Keratinocyte (primary cell): ENCODE measurements around the gene ZNF789. TPM values are rescaled to one million over a fixed set of nuclear protein-coding genes. Genes with fewer than 3 reads are reported as not detected.
"Not testable (repeated sequence)": the region's sequence is repeated elsewhere in the genome, so short reads cannot be mapped to it uniquely, and the experiment has no call there.

Experiments used
- DNase-seq: peaks from one replicate; pipeline ENCODE4 v3.0.0-alpha.2; 2011; ENCODE audit warnings: low read depth, missing footprints, low spot score
- FAIRE-seq: peaks from 2 replicates; lab custom pipeline; 2011; peaks lifted over from hg19 to GRCh38; lab: Jason Lieb, UNC
- H2AFZ ChIP-seq: 2 replicates; pipeline ENCODE4 v1.6.0; 2012; ENCODE audit warnings: low read length, control low read depth, inconsistent platforms; ENCODE audit not compliant: control insufficient read depth
- H3K27ac ChIP-seq: 2 replicates; pipeline ENCODE4 v1.5.1; 2011; ENCODE audit warnings: low read length; ENCODE audit not compliant: control insufficient read depth, insufficient read depth
- H3K27me3 ChIP-seq: 3 replicates; pipeline ENCODE4 v1.6.0; 2011; ENCODE audit warnings: low read length; ENCODE audit not compliant: control insufficient read depth, insufficient read depth; ENCODE audit errors: extremely low read depth
- H3K36me3 ChIP-seq, 2 experiments: 2 replicates in 1 of 2; 3 replicates in 1 of 2; pipeline ENCODE4 v1.5.1; 2011; ENCODE audit warnings: low read length in 2 of 2, mild to moderate bottlenecking in 1 of 2; ENCODE audit not compliant: control insufficient read depth in 2 of 2, insufficient read depth in 2 of 2; ENCODE audit errors: extremely low read depth in 1 of 2
- H3K4me1 ChIP-seq: 3 replicates; pipeline ENCODE4 v1.5.1; 2011; ENCODE audit warnings: low read length; ENCODE audit not compliant: control insufficient read depth, insufficient read depth; ENCODE audit errors: extremely low read depth
- H3K4me2 ChIP-seq: 3 replicates; pipeline ENCODE4 v1.6.0; 2011; ENCODE audit warnings: low read depth, low read length; ENCODE audit not compliant: control insufficient read depth, insufficient read depth; ENCODE audit errors: extremely low read depth
- H3K4me3 ChIP-seq, 3 experiments: fragments of 200-600 bp in 1 of 3; sonication (generic) in 1 of 3; 2 replicates in 2 of 3; 3 replicates in 1 of 3; pipeline ENCODE4 v1.5.1; 2011 to 2016; ENCODE audit warnings: low read length in 3 of 3, mild to moderate bottlenecking in 3 of 3, control low read depth in 2 of 3, inconsistent platforms in 1 of 3, low read depth in 1 of 3, mixed read lengths in 1 of 3, mixed run types in 1 of 3, moderate library complexity in 1 of 3; ENCODE audit not compliant: control insufficient read depth in 2 of 3, insufficient read depth in 2 of 3; ENCODE audit errors: extremely low read depth in 1 of 3
- H3K79me2 ChIP-seq: 2 replicates; pipeline ENCODE4 v1.6.0; 2012; ENCODE audit warnings: low read length; ENCODE audit not compliant: control insufficient read depth, insufficient read depth
- H3K9ac ChIP-seq: 3 replicates; pipeline ENCODE4 v1.6.0; 2011; ENCODE audit warnings: low read length; ENCODE audit not compliant: control insufficient read depth, insufficient read depth; ENCODE audit errors: extremely low read depth
- H3K9me1 ChIP-seq: 3 replicates; pipeline ENCODE4 v1.6.0; 2011; ENCODE audit warnings: low read length; ENCODE audit not compliant: control insufficient read depth, insufficient read depth; ENCODE audit errors: extremely low read depth
- H3K9me3 ChIP-seq: 2 replicates; pipeline ENCODE4 v1.5.1; 2012; ENCODE audit warnings: low read depth, low read length; ENCODE audit not compliant: control insufficient read depth
- H4K20me1 ChIP-seq: 3 replicates; pipeline ENCODE4 v1.6.0; 2011; ENCODE audit warnings: low read length; ENCODE audit not compliant: control insufficient read depth, insufficient read depth; ENCODE audit errors: extremely low read depth
- EZH2 ChIP-seq: IDR thresholded peaks from one replicate; pipeline ENCODE4 v1.6.1; 2012; ENCODE audit warnings: inconsistent platforms, mild to moderate bottlenecking, low read length, moderate library complexity
- dilution Hi-C: fragments of 300-500 bp; cut with MboI; formaldehyde crosslinking; loops from one replicate; pipeline ENCODE4 v1.7.0; 2020; ENCODE audit warnings: low sequenced_read_pairs; ENCODE audit not compliant: extremely low pct_ligation_motif_present
- polyA plus RNA-seq, 5 experiments: library from polyadenylated mRNA; depleted of rRNA in 3 of 5; stranded (reverse) in 3 of 5; stranded (forward) in 1 of 5; unstranded in 1 of 5; fragments of >200 nt; gene quantifications; 1 replicate in 1 of 5; 2 replicates in 3 of 5; 3 replicates in 1 of 5; pipeline versions ENCODE4 v1.2.1 to v1.2.3, GENCODE V29; 2011 to 2012; ENCODE audit warnings: missing spikeins in 2 of 5, low read depth in 1 of 5, low replicate concordance in 1 of 5
- TF ChIP-seq, protein P1 (sequence below), 3 experiments: IDR thresholded peaks in 1 of 3; conservative IDR thresholded peaks in 1 of 3; optimal IDR thresholded peaks in 1 of 3; 2 replicates in 2 of 3; 3 replicates in 1 of 3; pipeline versions ENCODE3 to v1.5.1; 2011; ENCODE audit warnings: low read length in 3 of 3, mild to moderate bottlenecking in 3 of 3, moderate library complexity in 2 of 3, control low read depth in 1 of 3, inconsistent platforms in 1 of 3; ENCODE audit not compliant: insufficient read depth in 2 of 3; ENCODE audit errors: extremely low read depth in 1 of 3

ZNF789 gene
- polyA plus RNA-seq, 1 donor (not counting 4 experiments of a cell fraction or from before 2014, with no cell fraction given), result 17.5 TPM

- FAIRE-seq (no peak), DNase-seq (no peak)
- no peak for TF ChIP-seq EZH2
- TF ChIP-seq, protein P1, sequence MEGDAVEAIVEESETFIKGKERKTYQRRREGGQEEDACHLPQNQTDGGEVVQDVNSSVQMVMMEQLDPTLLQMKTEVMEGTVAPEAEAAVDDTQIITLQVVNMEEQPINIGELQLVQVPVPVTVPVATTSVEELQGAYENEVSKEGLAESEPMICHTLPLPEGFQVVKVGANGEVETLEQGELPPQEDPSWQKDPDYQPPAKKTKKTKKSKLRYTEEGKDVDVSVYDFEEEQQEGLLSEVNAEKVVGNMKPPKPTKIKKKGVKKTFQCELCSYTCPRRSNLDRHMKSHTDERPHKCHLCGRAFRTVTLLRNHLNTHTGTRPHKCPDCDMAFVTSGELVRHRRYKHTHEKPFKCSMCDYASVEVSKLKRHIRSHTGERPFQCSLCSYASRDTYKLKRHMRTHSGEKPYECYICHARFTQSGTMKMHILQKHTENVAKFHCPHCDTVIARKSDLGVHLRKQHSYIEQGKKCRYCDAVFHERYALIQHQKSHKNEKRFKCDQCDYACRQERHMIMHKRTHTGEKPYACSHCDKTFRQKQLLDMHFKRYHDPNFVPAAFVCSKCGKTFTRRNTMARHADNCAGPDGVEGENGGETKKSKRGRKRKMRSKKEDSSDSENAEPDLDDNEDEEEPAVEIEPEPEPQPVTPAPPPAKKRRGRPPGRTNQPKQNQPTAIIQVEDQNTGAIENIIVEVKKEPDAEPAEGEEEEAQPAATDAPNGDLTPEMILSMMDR (optimal IDR thresholded peaks at IDR 0.05 in 1 of 3, IDR thresholded peaks at IDR 0.05 in 1 of 3, conservative IDR thresholded peaks at IDR 0.05 in 1 of 3; ENCODE audit: extremely low read depth in 1 of 3, insufficient read depth in 2 of 3, low read length in 3 of 3), result no peak
- H2AFZ ChIP-seq, result no peak overlapping the region
- no peaks in the 10 kb centered on the region for H3K9me1 ChIP-seq
- H3K27me3 ChIP-seq, result no peaks in the 10 kb centered on the region
- H4K20me1 ChIP-seq, result no peaks in the 10 kb centered on the region
- H3K27ac ChIP-seq, result no peak overlapping the region
- no peaks in the 10 kb centered on the region for H3K4me1 ChIP-seq
- H3K4me2 ChIP-seq, result no peak overlapping the region
- no peak overlapping the region for H3K9ac ChIP-seq
- H3K4me3 ChIP-seq, result no peak overlapping the region
- H3K9me3 ChIP-seq, result no peaks in the 10 kb centered on the region
- peaks cover 19 to 29% of the 10 kb centered on the region in 2 experiments for H3K36me3 ChIP-seq
- H3K79me2 ChIP-seq, result no peaks in the 10 kb centered on the region
- dilution Hi-C loops, result no loop called here
Measured at GRCh38 chr7:99428972-99429566, 43.6 kb upstream of the ZNF789 start.

DNA sequence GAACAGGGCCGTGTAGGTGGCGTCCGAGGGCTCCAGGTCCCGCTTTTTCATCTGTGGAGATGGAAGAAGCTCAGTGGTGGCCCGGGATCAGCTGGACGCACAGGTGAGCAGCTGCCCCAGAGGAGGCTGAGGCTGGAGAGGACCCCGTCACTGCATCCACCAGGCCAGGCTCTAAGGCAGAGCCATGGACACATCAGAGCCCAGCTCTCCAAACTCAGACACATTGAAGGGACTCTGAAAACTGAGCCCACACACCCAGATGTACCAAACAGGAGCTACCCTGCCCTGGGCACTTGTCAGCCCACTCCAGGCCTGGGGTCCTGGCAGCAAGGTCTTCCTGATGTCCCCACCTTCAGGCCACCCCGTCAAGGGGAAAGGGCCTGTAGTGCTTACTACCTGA is 42.9 kb upstream of the ZNF789 start:
- H3K27me3 ChIP-seq, result no peaks in the 10 kb centered on the region
- H3K9me1 ChIP-seq, result no peaks in the 10 kb centered on the region
- no peaks in the 10 kb centered on the region for H3K9me3 ChIP-seq
- FAIRE-seq (no peak), DNase-seq (no peak)
- no peaks in the 10 kb centered on the region for H3K79me2 ChIP-seq
- peaks cover 17 to 23% of the 10 kb centered on the region in 2 experiments for H3K36me3 ChIP-seq
- H3K4me3 ChIP-seq, result no peak overlapping the region
- no peak overlapping the region for H3K4me2 ChIP-seq
- H4K20me1 ChIP-seq, result no peaks in the 10 kb centered on the region
- H3K27ac ChIP-seq, result no peak overlapping the region
- H2AFZ ChIP-seq, result no peak overlapping the region
- no peaks in the 10 kb centered on the region for H3K4me1 ChIP-seq
- dilution Hi-C loops, result no loop called here
- no peak overlapping the region for H3K9ac ChIP-seq
- no peak for TF ChIP-seq EZH2
- TF ChIP-seq, protein P1 (optimal IDR thresholded peaks at IDR 0.05 in 1 of 3, IDR thresholded peaks at IDR 0.05 in 1 of 3, conservative IDR thresholded peaks at IDR 0.05 in 1 of 3; ENCODE audit: extremely low read depth in 1 of 3, insufficient read depth in 2 of 3, low read length in 3 of 3), result no peak

DNA sequence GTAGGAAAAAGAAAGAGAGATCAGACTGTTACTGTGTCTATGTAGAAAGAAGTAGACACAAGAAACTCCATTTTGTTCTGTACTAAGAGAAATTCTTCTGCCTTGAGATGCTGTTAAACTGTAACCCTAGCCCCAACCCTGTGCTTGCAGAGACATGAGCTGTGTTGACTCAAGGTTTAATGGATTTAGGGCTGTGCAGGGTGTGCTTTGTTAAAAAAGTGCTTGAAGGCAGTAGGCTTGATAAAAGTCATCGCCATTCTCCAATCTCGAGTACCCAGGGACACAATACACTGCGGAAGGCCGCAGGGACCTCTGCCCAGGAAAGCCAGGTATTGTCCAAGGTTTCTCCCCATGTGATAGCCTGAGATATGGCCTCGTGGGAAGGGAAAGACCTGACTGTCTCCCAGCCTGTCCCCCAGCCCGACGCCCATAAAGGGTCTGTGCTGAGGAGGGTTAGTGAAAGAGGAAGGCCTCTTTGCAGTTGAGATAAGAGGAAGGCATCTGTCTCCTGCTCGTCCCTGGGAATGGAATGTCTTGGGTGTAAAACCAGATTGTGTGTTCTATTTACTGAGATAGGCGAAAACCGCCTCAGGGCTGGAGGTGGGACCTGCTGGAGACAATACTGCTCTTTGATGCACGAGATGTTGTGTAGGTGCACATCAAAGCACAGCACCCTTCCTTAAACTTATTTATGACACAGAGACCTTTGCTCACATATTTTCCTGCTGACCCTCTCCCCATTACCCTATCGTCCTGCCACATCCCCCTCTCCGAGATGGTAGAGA is 40.7 kb upstream of the ZNF789 start:
- H2AFZ ChIP-seq, H3K4me2 ChIP-seq, H3K4me1 ChIP-seq, H3K9me3 ChIP-seq, DNase-seq, H3K9me1 ChIP-seq, H3K27me3 ChIP-seq, H3K4me3 ChIP-seq, H3K79me2 ChIP-seq, dilution Hi-C loops, FAIRE-seq, H3K9ac ChIP-seq, H4K20me1 ChIP-seq, H3K27ac ChIP-seq: not testable (repeated sequence)
- H3K36me3 ChIP-seq, result peaks cover 16 to 20% of the 10 kb centered on the region in 2 experiments
